NCI-H2171 treated with DMSO at 0.1 percent for 48 hours (cell line): ENCODE data around the gene ARMC9.

ENCODE experiments used
- DNase-seq: peaks from one replicate; lab custom pipeline; 2025; lab: John Stamatoyannopoulos, UW

Gene ARMC9

DNA sequence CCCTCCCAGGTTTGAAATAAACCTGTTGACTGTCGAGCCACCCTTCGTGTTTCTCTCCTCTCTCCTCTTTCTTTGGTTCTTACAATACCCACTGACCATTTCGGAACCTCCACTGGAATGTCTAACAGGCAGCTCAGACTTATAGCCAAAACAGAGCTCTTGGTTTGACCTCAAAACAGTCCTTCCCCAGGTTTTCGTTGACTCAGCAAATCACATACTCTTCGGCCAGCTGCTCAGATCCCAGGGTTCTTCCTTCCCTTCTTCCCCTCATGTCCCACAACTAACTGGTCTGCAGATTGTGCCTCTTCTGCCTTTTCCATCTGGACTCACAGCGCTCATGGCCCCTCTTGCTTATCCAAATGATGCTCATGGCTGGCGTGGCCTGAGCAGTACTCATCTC, 4.7 kb downstream of the ARMC9 start:
- DNase-seq: no peak

DNA sequence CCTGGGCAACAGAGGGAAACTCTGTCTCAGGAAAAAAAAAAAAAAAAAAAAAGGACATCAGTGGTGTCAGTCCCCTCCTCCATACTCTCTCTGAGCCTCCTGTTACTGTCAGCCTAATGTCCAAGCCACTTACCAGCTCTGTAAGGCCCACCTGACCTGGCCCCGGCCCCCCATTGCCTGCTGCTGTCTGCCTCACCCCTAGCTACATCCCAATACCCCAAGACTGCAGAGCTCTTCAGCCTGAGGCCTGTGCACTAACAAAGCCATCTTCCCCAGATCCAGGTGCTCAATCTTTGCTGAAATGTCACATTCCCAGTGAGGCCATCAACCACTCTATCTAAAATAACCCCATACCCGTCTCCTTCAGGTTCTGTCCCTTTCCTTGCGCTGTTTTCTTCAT, 5.7 kb downstream of the ARMC9 start:
- DNase-seq: no peak

DNA sequence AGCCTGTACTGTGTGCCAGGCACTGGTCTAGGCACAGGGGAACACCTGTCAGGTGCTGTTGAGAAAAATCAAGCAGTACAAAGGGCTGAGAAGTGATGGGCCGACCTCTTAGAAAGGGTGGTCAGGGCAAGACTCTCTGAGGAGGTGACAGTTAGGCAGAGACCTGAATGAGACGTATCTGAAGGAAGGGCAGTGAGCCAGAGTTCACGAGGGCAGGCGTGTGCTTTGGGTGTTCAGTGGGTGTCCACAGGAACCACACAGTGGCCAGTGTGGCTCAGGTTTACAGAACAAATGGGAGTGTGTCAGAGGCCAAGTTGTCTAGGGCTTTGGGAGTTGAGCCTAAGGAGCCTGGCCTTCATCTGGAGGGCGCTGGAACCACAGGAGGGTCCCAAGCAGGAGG, 6.2 kb downstream of the ARMC9 start:
- DNase-seq: no peak

DNA sequence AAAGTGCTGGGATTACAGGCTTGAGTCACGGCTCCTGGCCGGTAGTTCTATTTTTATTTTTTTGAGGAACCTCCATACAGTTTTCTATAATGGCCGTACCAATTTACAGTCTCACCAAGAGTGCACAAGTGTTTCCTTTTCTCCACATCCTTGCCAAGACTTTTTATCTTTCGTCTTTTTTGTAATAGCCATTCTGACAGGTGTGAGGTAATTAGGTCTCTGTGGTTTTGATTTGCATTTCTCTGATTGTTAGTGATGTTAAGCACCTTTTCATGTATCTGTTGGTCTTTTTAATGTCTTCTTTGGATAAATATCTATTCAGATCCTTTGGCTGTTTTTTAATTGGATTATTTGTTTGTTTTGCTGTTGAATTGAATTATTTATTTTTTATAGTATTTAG, 9.3 kb downstream of the ARMC9 start:
- DNase-seq: no peak

DNA sequence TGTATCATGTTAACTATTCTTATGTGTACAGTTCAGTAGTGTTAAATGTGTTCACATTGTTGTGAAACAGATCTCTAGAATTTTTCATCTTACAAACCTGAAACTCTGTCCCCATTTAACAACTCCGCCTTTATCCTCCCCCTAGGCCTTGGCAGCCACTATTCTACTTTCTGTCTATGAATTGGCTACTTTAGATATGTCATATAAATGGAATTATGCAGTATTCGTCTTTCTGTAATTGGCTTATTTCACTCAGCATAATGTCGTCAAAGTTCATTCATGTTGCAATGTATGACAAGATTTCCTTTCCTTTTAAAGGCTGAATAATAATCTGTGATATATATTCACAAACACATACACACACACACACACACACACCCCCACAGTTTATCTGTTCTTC, 12.4 kb downstream of the ARMC9 start:
- no peak for DNase-seq

DNA sequence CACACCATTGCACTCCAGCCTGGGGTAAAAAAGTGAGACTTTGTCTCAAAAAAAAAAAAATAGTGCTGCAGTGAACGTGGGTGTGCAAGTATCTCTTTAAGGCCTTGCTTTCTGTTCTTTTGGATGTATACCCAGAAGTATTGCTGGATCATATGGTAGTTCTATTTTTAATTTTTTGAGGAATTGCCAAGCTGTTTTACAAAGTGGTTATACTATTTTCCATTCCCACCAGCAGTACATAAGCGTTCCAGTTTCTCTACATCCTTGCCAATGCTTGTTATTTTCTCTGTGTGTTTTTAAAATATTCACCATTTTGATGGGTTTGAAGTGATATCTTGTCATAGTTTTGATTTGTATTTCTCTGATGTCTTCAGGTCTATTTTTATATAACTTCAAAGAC, 13.1 kb downstream of the ARMC9 start:
- DNase-seq: no peak

DNA sequence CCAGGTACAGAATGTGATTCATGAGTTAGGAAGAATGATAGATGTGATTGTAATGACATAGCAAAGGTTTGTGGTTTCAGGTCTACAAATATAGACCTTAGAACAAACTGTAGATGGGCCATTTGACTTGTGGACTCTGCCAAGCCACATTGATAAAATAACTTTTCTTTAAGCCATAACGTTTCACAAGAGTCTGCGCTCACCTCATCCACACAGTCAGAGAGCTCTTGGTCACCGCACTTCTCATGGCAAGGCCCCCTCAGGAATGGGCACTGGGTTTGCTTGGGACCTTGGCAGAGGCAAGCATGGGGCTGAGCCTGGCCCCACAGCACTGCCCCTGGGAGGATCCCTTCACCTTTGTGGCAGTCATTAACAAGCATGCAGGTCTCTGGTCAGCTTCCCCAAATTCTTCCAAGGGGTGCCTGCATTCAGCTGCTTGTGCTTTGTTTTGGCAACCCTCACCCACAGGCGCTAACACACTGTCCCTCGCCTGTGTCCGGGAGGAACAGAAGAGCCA, 14.0 kb downstream of the ARMC9 start:
- DNase-seq: no peak

DNA sequence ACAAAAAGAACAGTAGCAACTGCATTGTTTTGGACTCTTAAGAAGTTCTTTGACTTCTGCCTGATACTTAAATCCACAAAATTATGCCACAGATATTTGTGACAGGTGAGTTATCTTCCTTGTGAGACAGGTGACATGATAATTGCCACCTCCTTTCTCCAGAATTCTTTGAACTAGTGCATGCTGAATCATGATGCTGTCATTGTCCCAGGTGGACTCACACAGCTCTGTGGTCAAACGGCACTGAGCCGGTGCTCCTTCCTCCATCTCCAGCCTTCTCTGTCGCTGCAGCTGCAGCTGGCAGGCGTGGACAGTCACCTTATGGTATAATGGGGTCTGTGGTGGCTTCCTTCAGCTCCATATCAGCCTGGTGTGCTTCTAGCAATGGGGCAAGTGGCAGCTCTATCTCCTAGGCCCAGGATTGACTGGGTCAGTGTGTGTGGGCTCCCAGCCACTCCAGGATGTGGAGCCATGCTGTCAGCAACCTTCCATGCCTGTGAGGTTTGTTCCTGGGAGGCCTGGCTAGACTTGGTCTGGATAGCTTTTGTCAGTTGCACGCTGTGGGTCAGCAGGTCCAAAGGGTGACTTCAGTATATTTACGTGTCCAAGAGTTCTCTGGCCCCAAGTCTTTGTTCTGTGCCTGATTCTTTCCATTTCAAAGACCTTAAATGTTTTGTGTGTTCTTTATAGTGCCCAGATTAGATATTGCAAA, 15.7 kb downstream of the ARMC9 start:
- DNase-seq: no peak

DNA sequence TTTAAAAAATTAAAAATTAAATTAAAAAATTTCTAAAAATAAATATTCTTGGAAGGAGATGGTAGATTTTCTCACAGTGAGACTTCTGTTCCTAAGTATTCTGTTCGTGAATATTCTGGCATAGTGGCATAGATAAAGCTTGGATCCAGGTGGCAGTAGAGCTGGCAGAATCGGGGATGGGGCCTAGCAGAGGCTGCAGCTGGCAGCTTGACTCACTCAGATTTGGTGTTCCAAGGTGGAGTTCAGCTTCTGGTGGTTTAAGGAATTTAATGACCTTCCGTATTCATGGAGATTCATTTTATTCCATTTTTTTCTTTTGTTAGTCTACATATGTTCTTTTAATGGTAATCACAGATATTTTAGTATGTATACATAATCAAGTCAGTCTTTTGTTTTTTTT, 19.9 kb downstream of the ARMC9 start:
- no peak for DNase-seq

DNA sequence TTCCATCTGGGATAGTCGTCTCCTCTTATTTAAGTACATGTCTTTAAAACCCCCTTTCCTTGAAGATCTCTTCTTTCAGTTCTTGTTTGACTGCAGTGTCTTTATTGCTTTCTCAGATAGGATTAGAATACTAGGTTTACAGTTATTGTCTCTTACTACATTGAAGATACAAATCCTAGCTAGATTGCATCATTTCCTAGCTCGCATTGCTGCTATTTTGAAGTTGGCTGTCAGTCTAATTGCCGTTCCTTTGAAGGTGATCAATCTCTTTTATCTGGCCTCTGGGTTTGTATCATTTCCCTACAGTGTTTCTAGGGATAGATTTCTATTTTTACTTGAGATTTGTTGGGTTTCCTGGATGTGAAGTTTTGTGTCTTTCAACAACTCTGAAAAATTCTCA, 20.9 kb downstream of the ARMC9 start:
- no peak for DNase-seq

DNA sequence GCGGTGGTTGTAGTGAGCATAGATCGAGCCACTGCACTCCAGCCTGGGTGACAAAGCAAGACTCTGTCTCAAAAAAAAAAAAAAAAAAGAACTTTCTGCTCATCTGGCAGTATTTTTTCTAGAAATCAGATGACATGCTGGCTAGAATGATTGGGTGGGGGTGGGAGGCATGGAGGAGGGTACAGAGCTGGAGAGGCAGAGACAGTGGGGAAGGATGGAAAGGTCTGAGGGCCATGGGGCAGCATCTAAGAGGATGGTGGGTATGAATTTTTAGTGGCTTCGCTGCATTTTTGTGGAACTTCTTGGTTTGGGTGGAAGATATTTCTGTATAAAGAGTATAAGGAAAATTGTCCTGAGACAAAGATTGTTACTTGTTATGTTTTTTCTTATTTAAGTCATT, 23.3 kb downstream of the ARMC9 start:
- no peak for DNase-seq

DNA sequence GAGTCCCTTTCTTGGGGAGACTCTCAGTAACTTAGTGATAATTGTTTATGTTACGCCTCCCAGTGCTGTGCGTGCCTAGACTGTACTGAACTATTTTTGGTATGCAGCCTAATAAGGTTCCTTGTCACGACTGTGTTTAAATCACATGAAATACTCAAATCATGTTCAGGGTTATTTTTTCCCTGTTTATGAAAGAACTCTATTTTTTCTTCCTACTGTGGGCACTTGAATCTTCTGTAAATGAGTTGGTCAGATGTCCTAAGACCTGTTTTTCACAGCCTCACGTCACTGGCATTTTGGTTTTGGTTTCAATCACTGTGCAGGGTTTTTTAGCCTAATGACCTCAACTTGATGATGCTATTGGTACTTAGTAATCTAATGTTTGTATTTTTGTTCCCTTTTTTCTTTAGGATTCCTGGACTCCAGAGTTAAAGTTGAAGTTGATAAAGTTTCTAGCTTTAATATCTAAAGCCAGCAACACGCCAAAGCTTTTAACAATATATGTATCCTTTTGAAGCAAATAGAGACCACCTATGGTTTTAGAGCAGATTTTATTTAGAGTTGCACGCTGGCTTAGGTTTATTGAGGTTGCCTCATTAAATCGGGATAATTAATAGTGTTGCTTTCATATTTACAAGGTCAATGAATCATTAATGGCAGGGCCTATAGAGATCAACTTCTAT, 24.0 kb downstream of the ARMC9 start:
- no peak for DNase-seq

DNA sequence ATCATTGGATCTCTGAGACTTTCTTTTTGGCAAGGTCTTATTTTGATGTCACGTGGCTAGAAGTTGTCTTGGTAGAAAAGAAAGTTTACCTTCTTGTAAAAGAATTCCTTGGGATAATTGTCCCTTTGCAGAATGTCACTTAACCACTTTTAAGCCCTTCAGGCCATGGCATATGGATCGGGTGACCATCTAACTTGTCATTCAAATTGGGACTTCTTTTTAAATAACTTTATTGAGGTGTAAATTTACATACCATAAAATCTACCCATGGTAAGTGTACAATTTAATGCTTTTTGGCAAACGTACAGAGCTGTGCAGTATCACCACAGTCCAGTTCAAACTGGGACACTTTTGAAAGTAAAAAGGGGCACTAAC, 24.6 kb downstream of the ARMC9 start:
- DNase-seq: no peak

DNA sequence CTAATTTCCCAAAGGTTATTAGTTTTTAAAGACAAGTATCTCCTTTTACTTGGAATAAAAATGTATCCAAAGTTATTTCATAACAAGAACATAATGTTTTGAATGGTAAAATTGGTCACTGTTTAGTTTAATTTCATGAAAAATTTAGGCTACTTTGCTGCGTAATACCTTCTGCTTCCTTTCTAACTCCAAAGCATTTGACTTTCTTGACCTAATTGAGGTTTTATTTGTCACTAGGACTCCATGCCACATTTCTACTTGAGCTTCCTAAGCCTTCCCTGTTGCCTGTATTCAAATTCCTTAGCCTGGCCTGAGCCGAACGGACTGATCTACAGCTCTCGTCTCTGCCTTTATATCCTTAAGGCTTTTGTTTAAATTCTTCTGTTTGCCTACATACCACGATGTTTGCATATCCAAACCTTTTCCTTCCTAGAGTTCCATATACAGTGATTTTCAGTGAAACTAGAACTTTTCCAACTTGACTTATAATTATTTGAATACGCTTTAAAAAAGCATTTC, 25.1 kb downstream of the ARMC9 start:
- DNase-seq: no peak

DNA sequence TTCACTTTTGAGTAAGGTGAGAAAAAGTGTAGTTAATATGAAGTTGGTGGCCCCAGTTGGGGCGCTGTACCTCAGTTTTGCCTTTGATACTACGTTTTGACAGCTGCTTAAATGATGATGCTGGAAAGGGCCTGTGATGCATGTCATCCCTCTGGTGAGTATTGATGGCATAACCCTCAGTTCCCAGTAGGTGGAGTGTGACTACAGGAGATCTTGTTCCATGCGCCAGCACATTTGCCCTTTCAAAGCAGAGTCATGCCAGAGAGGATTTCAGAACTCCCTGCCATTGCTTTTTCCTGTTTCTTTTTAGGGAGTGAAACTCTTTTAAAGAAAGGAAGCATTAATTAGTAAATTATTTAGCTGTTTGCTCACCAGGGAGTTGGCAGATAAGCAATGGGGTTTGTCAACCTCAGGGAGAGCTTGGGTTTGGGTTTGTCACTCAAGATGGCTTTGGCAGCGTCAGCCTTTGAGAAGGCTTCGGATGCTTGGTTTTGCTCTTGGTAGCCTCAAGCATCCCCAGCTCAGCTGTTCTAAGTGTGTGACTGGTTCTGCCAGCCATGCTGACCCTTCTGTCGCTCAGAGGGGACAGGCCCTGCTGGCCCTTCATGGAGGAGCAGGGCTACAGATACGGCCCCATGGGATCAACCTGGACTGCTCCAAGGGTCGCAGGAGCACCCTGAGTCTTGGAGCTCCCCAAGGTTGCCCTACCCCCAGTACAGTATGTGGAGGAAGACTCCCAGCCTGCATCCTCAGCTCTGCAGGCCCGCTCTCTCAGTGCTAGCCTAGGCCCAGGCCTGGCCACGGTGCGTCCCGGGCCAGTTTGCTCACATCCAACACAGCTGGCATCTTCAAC, 29.1 kb downstream of the ARMC9 start:
- peak; percentile 75 for DNase-seq

DNA sequence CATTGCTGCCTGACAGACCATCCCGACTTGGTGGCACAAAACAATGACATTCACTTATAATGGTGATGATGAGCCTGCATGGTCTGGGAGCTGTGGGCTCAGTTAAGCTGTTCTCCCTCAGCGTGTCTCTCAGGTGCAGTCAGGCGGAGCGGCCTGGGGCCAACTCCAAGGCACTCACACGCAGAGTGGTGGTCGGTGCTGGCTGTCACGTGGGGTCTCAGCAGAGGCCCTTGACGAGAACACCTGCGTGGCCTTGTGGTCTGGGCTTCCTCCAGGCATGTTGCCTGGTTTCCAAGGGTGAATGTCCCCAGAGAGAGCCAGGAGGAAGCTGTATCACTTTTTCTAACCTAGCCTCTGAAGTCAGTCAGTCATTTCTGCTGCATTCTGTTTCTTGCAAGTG, 29.8 kb downstream of the ARMC9 start:
- no peak for DNase-seq

DNA sequence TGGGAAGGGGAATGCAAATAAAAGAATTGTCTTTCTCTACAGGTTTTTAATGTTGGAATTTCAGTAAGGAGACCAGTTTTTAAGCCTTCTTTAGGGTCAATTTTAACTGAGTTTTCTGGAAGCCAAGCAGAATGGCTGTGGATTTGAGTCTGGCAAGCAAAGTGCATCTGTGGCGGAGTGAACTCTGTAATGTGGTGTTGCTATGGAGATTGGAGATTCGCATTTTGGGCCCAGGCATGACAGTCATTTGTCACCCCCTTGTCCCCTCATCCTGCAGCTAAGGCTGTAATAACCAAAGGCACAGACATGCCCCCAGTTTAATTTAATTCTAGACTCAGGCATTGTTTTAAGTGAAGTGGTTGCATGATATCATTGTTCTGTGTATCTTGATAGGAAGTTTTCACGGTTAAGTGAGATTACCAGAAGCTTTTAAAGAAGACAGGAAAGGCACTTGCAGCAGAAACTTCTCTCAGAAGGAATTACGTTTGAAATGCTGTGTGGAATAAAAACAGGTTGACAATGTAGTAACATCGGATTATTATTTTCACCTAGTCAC, 30.6 kb downstream of the ARMC9 start:
- DNase-seq: no peak

DNA sequence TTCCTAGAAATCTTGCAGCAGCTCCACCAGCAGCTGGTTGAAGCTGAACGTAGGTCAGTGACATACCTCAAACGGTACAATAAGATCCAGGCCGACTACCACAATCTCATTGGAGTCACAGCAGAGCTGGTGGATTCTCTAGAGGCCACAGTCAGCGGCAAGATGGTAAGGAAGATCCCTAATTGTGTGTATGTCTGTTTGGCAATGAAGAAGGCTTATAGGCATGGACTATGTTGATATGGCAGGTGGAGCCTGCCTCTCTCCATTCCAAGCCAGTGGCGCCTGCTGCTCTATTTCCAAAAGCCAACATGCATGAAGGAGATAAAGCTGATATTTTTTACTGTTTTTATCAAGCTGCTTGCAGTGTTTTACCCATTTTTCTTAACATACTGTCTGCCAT, 36.8 kb downstream of the ARMC9 start:
- DNase-seq: no peak

DNA sequence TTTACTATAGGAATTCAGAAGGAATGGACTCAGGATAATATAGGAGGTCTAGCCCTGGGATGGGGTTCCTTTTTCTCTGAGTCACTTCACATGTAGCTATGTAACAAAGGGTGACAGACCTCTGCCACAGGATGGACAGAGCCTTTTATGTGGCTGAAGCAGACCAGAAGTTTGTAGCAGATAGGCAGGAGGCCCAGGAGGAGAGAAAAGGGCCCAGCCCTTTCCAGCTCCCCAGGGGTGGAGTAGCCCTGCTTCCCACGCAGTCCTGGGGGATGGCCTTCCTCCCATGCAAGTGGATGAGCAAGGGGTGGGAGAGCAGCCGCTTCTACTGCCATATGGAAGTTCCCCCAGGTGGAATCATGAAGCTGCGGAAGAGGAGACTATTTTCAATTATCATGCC, 40.3 kb downstream of the ARMC9 start:
- no peak for DNase-seq

DNA sequence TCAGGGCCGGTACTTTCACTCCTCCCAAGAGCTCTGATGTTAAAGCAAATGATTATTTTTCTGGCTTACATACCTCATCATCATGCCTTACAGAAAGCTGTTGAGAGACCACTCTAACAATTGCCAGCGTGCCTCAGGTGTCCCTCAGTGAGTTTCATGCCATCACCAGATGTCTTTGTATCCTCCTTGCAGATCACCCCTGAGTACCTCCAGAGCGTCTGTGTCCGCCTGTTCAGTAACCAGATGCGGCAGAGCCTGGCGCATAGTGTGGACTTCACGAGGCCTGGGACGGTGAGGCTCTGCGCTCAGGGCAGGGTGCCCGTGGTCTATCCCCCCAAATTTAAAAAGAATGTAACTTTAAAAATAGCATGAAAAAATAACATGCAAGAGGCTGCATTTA, 41.3 kb downstream of the ARMC9 start:
- DNase-seq: no peak

DNA sequence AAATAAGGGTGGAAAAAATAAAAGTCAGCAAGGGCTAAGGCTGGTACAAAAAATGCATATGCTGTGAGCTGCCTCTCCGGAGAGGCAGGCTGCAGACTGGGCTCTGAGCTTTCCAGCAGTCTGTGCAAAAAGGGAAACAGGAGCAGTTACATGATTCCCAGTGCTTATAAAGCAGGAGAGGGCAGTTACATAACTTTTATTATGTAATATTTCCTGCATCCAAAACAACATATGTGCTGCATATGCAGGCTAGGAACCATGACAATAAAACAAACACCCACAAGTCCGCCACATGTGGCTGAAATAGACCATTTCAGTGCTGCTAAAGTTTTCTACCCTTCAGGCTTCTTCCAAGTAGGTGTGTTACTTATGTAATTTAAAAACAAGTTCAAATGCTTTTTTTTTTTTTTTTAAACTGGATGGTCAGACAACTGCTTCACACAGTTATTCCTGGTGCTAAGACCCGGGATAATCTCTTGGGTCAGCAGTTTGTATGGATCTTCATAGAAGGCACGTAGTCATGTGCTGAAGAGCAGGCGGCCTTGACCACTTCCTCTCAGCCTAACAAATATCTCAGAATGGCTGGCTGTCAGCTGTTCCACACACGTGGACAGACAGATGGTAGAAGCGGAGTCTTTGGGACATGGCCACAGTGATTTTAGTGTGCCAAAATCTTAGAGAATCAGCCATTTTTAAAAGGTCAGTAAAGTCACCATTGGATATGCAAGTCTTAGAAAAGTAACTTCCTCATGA, 43.5 kb downstream of the ARMC9 start:
- peak; percentile 12 for DNase-seq

DNA sequence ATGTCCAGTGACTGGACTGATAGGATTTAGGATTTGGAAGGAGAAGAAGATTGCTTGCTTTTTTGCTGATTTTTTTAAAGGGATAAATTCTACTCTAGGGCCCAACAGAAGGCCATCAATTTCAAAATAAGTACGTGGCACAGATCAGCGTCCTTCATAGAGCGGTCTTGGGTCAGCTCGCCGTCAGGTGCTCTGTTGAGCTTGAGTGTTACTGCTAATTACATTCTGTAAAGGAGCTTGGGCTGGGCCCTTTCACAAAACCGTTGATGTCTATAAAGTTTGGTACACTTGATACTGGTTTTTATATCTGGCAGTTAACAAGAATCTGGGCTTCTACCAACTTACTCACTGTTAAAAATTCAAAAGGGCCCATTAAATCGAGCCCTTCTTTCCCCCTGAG, 45.4 kb downstream of the ARMC9 start:
- no peak for DNase-seq
